DMS53 treated with DMSO at 0.1 percent for 48 hours (cell line): ENCODE results near the gene RCAN2.
A peak's percentile ranks its signal among the peaks of the same experiment; 100 is the strongest.

Source experiments
- DNase-seq: peaks from one replicate; lab custom pipeline; 2025; ENCODE audit not compliant: unreplicated experiment; lab: John Stamatoyannopoulos, UW

The RCAN2 gene

GRCh38 chr6:46491201-46491627 is at the start of gene RCAN2:
Gene RCAN2 (minus strand): TSS chr6:46491449.
- DNase-seq = peak; percentile 76

DNA sequence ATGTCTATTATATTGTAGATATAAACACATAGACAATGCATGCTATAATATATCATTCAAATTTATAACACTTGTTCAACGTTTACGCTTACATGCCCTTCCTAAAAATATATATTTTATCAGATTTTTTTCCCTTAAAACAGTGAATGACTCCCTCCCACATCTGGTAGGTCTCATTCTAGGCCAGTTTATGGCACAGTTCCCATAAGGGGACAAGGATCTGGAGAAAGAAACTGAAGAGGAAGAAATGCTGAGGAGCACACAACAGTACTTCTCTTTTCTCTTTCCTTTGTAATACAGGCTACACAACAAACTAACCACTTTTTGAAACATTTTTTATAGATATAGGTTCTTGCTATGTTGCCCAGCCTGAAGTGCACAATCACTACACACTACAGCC is 48.6 kb upstream of the RCAN2 start:
- DNase-seq = no peak

DNA sequence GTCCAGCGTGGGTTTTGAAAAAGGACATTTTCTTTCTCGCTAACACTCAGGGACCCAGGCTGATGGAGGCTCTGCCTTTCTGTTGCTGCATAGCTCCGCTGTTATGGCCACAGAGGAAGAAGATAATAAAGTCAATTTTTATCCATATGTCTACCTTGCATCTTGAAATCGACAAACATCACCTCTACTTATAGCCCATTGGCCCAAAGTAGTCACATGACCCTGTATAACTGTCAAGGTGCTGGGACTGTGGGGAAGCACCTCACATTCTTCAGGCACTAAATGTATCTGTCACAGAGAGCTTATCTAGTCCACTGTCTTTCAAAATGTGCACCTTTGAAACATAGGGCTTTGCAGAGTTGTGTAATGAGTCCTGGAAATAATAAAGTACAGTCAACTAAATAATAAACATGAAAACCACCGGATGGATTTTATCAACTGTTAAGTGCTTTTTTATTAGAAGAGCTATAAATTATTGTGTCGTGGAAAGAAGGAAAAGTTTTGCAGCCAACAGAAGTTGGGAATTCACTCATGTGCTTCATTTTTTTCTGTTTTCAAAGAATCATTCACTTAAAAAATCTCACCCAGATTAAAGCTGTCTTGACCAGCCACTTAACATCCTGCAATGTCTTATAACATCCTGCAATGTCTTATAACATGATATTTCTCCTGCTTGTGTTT is 47.7 kb upstream of the RCAN2 start:
- no peak for DNase-seq

DNA sequence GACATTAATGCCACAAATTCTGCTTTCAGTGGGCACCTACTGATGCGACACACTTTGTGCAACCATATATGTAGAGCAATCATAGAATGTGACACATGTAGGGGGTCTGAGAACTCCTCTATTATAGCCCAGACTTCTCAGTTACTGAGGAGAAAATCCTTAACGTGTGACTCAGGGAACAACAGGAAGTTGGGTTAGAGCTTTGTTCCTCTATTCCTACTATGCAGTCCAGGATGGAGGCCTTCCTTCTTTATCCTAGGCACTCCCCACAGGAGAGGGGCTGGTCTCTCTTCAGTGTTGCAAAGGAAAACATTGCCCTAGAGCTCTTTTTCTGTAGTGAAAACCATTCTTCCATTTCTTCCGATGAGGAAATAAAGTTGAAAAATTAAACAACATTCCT is 39.6 kb upstream of the RCAN2 start:
- no peak for DNase-seq

DNA sequence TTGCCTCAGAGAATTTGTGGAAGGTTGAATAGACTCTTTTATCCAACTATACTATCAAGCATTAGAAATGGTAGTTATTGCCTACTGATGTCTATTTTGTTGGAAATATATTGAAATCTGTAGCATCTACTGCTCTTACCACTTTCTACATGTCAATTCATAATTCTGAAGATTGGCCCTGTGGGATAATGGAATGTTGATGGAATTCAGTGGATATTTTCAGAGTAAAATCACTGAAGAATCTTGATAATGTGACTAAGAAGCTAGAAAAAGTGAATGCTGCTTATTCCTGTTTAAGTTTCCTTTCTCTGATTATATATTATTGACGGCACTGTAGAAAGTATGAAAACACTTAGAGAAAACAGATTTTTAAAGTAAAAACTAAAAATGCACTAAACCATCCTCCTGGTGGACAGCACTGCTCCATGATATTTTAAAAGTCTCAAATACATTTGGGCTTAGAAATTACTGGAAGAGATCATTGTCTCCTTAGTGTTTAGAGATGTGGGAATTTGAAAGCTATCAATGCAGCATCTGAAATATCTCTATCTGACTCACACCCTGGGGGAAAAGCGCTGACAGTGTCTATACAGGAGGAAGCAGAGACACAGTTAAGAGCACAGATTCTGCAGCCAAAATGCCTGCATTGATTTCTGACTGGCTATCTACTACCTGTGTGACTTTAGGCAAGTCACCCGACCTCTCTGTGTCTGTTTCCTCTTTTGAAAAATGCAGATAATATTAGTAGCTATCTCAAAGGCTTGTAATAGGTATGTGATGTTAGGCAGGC is 37.9 kb upstream of the RCAN2 start:
- no peak for DNase-seq

GRCh38 chr6:46526607-46527006 is 35.4 kb upstream of the RCAN2 start:
- no peak for DNase-seq

GRCh38 chr6:46525583-46525982 is 34.3 kb upstream of the RCAN2 start:
- DNase-seq = no peak

DNA sequence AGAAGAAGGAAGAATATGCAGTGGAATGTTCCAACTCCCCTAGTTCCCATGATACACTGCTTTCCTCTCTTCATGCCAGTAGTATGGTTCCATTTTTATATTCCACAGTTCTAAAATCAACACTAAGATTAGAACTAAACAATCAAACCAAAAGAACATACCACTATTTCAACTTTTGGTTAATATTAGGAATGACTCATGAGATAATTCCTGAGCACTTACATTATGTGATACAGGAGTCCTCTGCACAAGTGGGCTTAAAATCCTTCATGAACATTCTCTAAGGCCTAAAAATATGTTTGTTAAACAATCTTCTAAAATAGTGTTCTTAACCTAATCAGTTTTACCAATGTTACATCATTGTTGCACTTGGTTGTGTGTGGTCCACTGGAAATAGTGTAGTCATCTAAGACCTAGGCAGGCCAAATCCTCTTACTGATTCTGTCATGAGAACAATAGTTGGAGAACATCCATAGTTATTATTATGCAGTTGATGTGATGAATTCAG is 30.3 kb upstream of the RCAN2 start:
- DNase-seq = no peak

- no peak for DNase-seq
Measured at GRCh38 chr6:46517202-46517601, 26.0 kb upstream of the RCAN2 start.

- no peak for DNase-seq
Measured at GRCh38 chr6:46513533-46513932, 22.3 kb upstream of the RCAN2 start.

DNA sequence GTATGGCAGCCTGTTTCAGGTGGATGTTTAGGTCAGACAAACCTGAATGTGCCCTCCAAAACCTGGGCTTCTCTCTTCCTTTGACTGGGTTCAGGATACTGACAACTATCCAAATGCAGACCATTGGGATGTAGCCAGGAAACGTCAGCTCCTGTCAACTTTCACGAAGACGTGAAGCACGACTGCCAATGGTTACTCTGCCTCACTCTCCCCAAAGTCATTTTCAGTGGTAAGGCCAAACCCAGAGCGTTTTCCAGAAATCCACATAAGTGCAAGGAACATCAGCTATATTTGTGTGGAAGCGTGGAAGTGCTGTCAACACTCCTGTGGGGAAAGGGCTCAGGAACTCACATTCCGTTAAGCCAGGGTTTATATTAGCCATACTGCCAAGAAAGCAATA is 20.1 kb upstream of the RCAN2 start:
- DNase-seq = no peak

GRCh38 chr6:46510651-46511050 is 19.4 kb upstream of the RCAN2 start:
- DNase-seq = no peak

DNA sequence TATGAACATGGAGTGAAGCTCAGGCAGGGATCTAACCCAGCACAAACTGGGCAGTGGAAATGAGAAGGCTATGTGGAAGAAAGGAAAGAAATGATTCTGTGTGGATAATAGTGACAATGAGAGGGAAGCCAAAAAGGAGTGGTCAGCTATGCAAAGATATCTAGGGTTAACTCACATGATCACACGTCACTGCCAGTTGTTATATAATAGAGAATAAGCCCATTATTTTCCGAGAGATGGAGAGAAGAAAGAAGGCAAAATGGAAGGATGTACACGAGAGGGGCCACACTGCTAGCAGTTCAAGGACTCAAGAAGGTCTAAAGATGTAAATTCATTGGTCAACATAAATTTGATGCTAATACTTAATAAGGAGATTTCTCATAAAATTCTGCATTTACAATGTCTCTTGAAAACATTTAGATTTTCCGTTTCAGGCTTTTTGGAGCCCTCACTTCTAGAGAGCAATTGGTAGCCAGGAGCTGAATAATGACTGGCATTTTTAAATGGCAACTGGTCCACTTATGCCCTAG is 18.8 kb upstream of the RCAN2 start:
- no peak for DNase-seq

GRCh38 chr6:46509063-46509462 is 17.8 kb upstream of the RCAN2 start:
- no peak for DNase-seq

GRCh38 chr6:46507426-46507825 is 16.2 kb upstream of the RCAN2 start:
- DNase-seq = peak; percentile 40

- DNase-seq = no peak
Measured at GRCh38 chr6:46505693-46506512, 14.7 kb upstream of the RCAN2 start.

GRCh38 chr6:46504242-46504641 is 13.0 kb upstream of the RCAN2 start:
- DNase-seq = no peak

DNA sequence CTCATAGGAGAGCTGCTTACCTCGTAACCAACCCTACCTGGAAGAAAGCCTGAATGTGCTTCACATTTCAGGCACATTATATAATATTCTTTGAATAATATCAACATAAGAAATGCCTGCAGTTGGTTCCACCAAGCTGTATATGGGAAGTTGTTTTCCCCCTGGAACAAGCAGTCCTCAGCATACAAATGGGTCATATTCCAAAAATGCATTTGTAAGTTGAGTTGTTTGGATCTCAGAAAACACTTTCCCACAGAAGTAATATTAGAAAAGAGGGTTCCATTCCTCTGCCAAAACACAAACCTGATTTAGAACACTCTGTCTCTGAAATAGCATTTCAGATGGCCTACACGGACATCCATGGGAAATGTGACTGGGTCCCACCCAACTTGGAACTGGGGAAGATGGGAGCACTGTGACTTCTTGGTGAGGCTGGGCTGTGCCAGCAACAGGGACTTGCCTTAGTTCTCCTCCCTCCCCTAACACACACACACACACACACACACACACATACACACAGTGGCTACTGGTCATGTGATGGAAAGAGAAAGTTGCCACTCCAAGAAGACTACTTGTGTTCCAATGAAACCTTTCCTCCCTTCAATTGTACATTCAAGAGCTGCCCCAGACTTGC is 11.4 kb upstream of the RCAN2 start:
- DNase-seq = no peak

GRCh38 chr6:46501136-46502089 is 10.2 kb upstream of the RCAN2 start:
- DNase-seq = no peak

DNA sequence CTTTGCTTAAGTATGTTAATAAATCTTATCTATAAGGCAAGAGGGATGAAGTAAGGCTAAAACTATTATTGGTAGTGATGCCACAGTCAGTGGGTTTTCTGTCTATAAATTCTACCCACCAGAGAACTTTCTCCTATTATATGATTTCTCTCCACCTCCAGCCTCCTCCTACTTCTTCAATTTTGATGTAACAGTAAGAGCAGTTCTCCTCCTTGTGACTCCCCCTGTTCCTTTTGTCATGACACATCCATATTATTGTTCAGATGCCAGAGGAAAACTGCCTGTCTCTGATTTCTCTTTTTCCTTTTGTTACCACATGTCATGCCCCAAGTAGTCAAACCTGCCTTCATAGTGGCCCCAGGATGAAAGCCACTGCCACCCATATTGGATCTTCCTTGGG is 9.1 kb upstream of the RCAN2 start:
- no peak for DNase-seq
